HEK293 (cell line): Measurements from ENCODE around the gene SDHD.
A peak's percentile ranks its signal among the peaks of the same experiment; 100 is the strongest.

ENCODE experiments used
- BCL11A ChIP-seq: fragments of 450-650 bp; formaldehyde crosslinking; IDR thresholded peaks from 2 replicates; pipeline ENCODE4 v1.5.1; 2016; ENCODE audit warnings: low read depth, missing biosample characterization, missing genetic modification characterization
- HOXD13 ChIP-seq: sonication (generic); formaldehyde crosslinking; IDR thresholded peaks from 2 replicates; pipeline ENCODE4 v1.8.0; 2022; ENCODE audit warnings: missing genetic modification reagents, borderline replicate concordance
- IKZF3 ChIP-seq: fragments of 450-650 bp; IDR thresholded peaks from 2 replicates; pipeline ENCODE4 v1.5.0; 2018; ENCODE audit warnings: missing biosample characterization, mild to moderate bottlenecking, missing genetic modification characterization, moderate library complexity
- KLF1 ChIP-seq: fragments of 450-650 bp; formaldehyde crosslinking; IDR thresholded peaks from 2 replicates; pipeline ENCODE4 v1.5.1; 2016; ENCODE audit warnings: missing biosample characterization, missing genetic modification characterization
- KLF9 ChIP-seq: fragments of 450-650 bp; formaldehyde crosslinking; IDR thresholded peaks from 2 replicates; pipeline ENCODE4 v1.5.1; 2016; ENCODE audit warnings: missing biosample characterization, missing genetic modification characterization, low read depth
- MEIS1 ChIP-seq: sonication (generic); formaldehyde crosslinking; IDR thresholded peaks from 2 replicates; pipeline ENCODE4 v1.8.1; 2022; ENCODE audit warnings: missing genetic modification reagents, mild to moderate bottlenecking, borderline replicate concordance
- MYNN ChIP-seq: fragments of 450-650 bp; formaldehyde crosslinking; IDR thresholded peaks from 2 replicates; pipeline ENCODE4 v1.5.1; 2016; ENCODE audit warnings: missing biosample characterization, missing genetic modification characterization, borderline replicate concordance
- SP3 ChIP-seq: fragments of 450-650 bp; formaldehyde crosslinking; IDR thresholded peaks from 2 replicates; pipeline ENCODE4 v1.5.1; 2016; ENCODE audit warnings: missing biosample characterization, missing genetic modification characterization
- TCF7L2 ChIP-seq: IDR thresholded peaks from 2 replicates; pipeline ENCODE4 v1.6.1; 2011; ENCODE audit warnings: low read depth, mild to moderate bottlenecking, inconsistent platforms, low read length, moderate library complexity, borderline replicate concordance
- YY1 ChIP-seq: fragments of 450-650 bp; formaldehyde crosslinking; IDR thresholded peaks from 2 replicates; pipeline ENCODE4 v1.5.1; 2018; ENCODE audit warnings: missing biosample characterization, missing genetic modification characterization
- ZBTB48 ChIP-seq: fragments of 450-650 bp; formaldehyde crosslinking; IDR thresholded peaks from 2 replicates; pipeline ENCODE4 v1.5.1; 2016; ENCODE audit warnings: missing biosample characterization, missing genetic modification characterization
- ZBTB8A ChIP-seq: fragments of 450-650 bp; formaldehyde crosslinking; IDR thresholded peaks from 2 replicates; pipeline ENCODE4 v1.5.1; 2016; ENCODE audit warnings: missing biosample characterization, missing genetic modification characterization
- ZFP69B ChIP-seq: fragments of 450-650 bp; formaldehyde crosslinking; IDR thresholded peaks from 2 replicates; pipeline ENCODE4 v1.5.1; 2016; ENCODE audit warnings: missing biosample characterization, missing genetic modification characterization
- ZIC2 ChIP-seq: fragments of 450-650 bp; formaldehyde crosslinking; IDR thresholded peaks from 2 replicates; pipeline ENCODE4 v1.5.1; 2016; ENCODE audit warnings: missing biosample characterization, missing genetic modification characterization
- ZNF169 ChIP-seq: fragments of 450-650 bp; formaldehyde crosslinking; IDR thresholded peaks from 2 replicates; pipeline ENCODE4 v1.5.1; 2016; ENCODE audit warnings: missing biosample characterization, missing genetic modification characterization
- ZNF174 ChIP-seq: fragments of 450-650 bp; formaldehyde crosslinking; IDR thresholded peaks from 2 replicates; pipeline ENCODE4 v1.5.0; 2017; ENCODE audit warnings: missing biosample characterization, mild to moderate bottlenecking, missing genetic modification characterization
- ZNF184 ChIP-seq: fragments of 450-650 bp; IDR thresholded peaks from 2 replicates; pipeline ENCODE4 v1.5.1; 2018; ENCODE audit warnings: missing biosample characterization, mild to moderate bottlenecking, missing genetic modification characterization
- ZNF211 ChIP-seq: fragments of 450-650 bp; formaldehyde crosslinking; IDR thresholded peaks from 2 replicates; pipeline ENCODE4 v1.5.1; 2016; ENCODE audit warnings: low read depth, missing biosample characterization, missing genetic modification characterization
- ZNF23 ChIP-seq: fragments of 450-650 bp; formaldehyde crosslinking; IDR thresholded peaks from 2 replicates; pipeline ENCODE4 v1.5.1; 2016; ENCODE audit warnings: missing biosample characterization, missing genetic modification characterization, borderline replicate concordance
- ZNF239 ChIP-seq: fragments of 450-650 bp; formaldehyde crosslinking; IDR thresholded peaks from 2 replicates; pipeline ENCODE4 v1.5.1; 2016; ENCODE audit warnings: missing biosample characterization, missing genetic modification characterization
- ZNF341 ChIP-seq: fragments of 450-650 bp; formaldehyde crosslinking; IDR thresholded peaks from 2 replicates; pipeline ENCODE4; 2016; ENCODE audit warnings: low read depth, missing biosample characterization, missing genetic modification characterization
- ZNF350 ChIP-seq: fragments of 450-650 bp; formaldehyde crosslinking; IDR thresholded peaks from 2 replicates; pipeline ENCODE4 v1.5.0; 2017; ENCODE audit warnings: missing biosample characterization, mild to moderate bottlenecking, missing genetic modification characterization
- ZNF433 ChIP-seq: fragments of 450-650 bp; formaldehyde crosslinking; IDR thresholded peaks from 2 replicates; pipeline ENCODE4 v1.5.1; 2016; ENCODE audit warnings: missing biosample characterization, missing genetic modification characterization, low read depth
- ZNF529 ChIP-seq: fragments of 450-650 bp; formaldehyde crosslinking; IDR thresholded peaks from 2 replicates; pipeline ENCODE4 v1.5.1; 2017; ENCODE audit warnings: missing genetic modification characterization, missing biosample characterization; ENCODE audit not compliant: insufficient replicate concordance
- ZNF654 ChIP-seq: fragments of 450-650 bp; formaldehyde crosslinking; IDR thresholded peaks from 2 replicates; pipeline ENCODE4 v1.5.1; 2016; ENCODE audit warnings: low read depth, missing biosample characterization, missing genetic modification characterization
- ZNF658 ChIP-seq: fragments of 450-650 bp; formaldehyde crosslinking; IDR thresholded peaks from 2 replicates; pipeline ENCODE4; 2016; ENCODE audit warnings: missing biosample characterization, missing genetic modification characterization
- ZNF664 ChIP-seq: fragments of 450-650 bp; formaldehyde crosslinking; IDR thresholded peaks from 2 replicates; pipeline ENCODE4 v1.5.1; 2016; ENCODE audit warnings: missing biosample characterization, missing genetic modification characterization
- ZNF707 ChIP-seq: fragments of 450-650 bp; formaldehyde crosslinking; IDR thresholded peaks from 2 replicates; pipeline ENCODE4 v1.5.1; 2016; ENCODE audit warnings: missing biosample characterization, missing genetic modification characterization
- ZNF785 ChIP-seq: fragments of 450-650 bp; formaldehyde crosslinking; IDR thresholded peaks from 2 replicates; pipeline ENCODE4 v1.5.1; 2016; ENCODE audit warnings: missing biosample characterization, missing genetic modification characterization
- ZNF792 ChIP-seq: fragments of 450-650 bp; formaldehyde crosslinking; IDR thresholded peaks from 2 replicates; pipeline ENCODE4 v1.5.1; 2016; ENCODE audit warnings: missing biosample characterization, missing genetic modification characterization
- ZNF837 ChIP-seq: fragments of 450-650 bp; formaldehyde crosslinking; IDR thresholded peaks from 2 replicates; pipeline ENCODE4 v1.5.1; 2016; ENCODE audit warnings: missing biosample characterization, missing genetic modification characterization
- TF ChIP-seq, protein P1 (sequence below): fragments of 450-650 bp; formaldehyde crosslinking; IDR thresholded peaks from 2 replicates; pipeline ENCODE4 v1.5.1; 2016; ENCODE audit warnings: missing biosample characterization, missing genetic modification characterization, borderline replicate concordance
- TF ChIP-seq, protein P2 (sequence below): fragments of 450-650 bp; formaldehyde crosslinking; IDR thresholded peaks from 2 replicates; pipeline ENCODE4 v1.5.1; 2017; ENCODE audit warnings: missing biosample characterization, missing genetic modification characterization
- TF ChIP-seq, protein P3 (sequence below): fragments of 450-650 bp; formaldehyde crosslinking; IDR thresholded peaks from 2 replicates; pipeline ENCODE4 v1.5.0; 2017; ENCODE audit warnings: missing biosample characterization, missing genetic modification characterization, borderline replicate concordance

The SDHD gene

DNA sequence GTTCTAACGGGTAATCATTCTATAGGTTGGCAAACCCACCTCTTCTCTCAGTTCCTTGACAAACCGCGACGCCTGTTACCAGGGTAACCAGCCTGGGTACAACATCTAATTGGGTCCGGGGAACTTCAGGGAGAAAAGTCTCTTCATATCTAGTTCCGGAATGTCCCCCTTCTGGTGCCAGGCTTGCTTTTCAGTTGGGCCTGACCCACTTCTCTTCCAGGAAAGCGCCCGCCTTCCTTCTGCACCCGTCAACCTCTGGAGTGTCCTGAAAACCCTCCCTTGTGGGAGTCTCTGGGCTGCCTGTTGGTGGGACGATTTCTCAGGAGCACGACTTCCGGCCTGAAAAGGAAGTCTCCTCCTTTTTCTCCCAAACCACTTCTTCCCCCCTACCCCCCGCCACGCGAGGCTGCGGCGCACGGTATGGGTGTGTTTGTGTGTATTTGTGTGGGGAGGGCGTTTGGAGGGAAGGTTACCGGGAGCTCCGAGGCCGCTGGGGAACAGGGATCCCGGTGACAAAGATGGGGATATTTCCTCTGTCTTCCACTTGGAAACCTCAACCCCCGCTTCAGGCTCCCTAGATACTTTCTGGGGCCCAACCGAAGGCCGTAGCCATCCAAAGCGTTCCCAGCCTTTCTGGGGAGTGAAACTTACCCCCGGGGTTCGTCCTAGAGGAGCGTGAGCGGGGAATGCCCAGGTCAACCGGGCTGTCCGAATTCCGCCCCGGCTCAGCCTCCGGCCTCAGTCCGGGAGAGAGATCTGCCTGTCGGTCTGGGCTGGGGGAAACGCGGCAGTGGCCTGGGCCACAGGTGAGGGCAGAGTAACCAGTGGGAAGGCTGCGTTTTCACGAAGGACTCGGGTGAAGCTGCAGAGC is 12.5 kb upstream of the SDHD start, which contains the start of the genes NKAPD1 and PIH1D2 (continued):
- TF ChIP-seq MEIS1 (CRISPR knock-in tag) (no peak), ZNF837 (tag by site-specific recombination) (no peak), IKZF3 (peak; percentile 59), ZBTB48 (tag by site-specific recombination) (0 out of 2 replicates have a peak, but pooled peaks have one; percentile 13), ZNF707 (tag by site-specific recombination) (no peak), ZNF23 (tag by site-specific recombination) (no peak), MYNN (peak; percentile 72), KLF1 (tag by site-specific recombination) (0 out of 2 replicates have a peak, but pooled peaks have one; percentile 43), TCF7L2 (no peak), BCL11A (tag by site-specific recombination) (no peak), YY1 (peak; percentile 76; the same call in 1 of the 2 replicates), KLF9 (tag by site-specific recombination) (peak; percentile 35; the same call in 1 of the 2 replicates), ZNF184 (tag by site-specific recombination) (peak; percentile 87; the same call in 1 of the 2 replicates), ZNF654 (tag by site-specific recombination) (no peak), ZBTB8A (tag by site-specific recombination) (peak; percentile 45), SP3 (peak; percentile 71), ZNF169 (tag by site-specific recombination) (no peak), ZNF792 (tag by site-specific recombination) (no peak), ZNF658 (tag by site-specific recombination) (no peak), ZNF239 (tag by site-specific recombination) (no peak), ZNF341 (no peak), ZNF785 (tag by site-specific recombination) (no peak), ZNF529 (tag by site-specific recombination) (no peak), ZIC2 (peak; percentile 66), ZNF350 (tag by site-specific recombination) (no peak), HOXD13 (no peak), ZNF211 (tag by site-specific recombination) (no peak), ZNF433 (tag by site-specific recombination) (no peak), ZFP69B (tag by site-specific recombination) (no peak; the same call in 1 of the 2 replicates), ZNF664 (tag by site-specific recombination) (peak; percentile 50; the same call in 1 of the 2 replicates), ZNF174 (no peak)
- TF ChIP-seq, protein P1, sequence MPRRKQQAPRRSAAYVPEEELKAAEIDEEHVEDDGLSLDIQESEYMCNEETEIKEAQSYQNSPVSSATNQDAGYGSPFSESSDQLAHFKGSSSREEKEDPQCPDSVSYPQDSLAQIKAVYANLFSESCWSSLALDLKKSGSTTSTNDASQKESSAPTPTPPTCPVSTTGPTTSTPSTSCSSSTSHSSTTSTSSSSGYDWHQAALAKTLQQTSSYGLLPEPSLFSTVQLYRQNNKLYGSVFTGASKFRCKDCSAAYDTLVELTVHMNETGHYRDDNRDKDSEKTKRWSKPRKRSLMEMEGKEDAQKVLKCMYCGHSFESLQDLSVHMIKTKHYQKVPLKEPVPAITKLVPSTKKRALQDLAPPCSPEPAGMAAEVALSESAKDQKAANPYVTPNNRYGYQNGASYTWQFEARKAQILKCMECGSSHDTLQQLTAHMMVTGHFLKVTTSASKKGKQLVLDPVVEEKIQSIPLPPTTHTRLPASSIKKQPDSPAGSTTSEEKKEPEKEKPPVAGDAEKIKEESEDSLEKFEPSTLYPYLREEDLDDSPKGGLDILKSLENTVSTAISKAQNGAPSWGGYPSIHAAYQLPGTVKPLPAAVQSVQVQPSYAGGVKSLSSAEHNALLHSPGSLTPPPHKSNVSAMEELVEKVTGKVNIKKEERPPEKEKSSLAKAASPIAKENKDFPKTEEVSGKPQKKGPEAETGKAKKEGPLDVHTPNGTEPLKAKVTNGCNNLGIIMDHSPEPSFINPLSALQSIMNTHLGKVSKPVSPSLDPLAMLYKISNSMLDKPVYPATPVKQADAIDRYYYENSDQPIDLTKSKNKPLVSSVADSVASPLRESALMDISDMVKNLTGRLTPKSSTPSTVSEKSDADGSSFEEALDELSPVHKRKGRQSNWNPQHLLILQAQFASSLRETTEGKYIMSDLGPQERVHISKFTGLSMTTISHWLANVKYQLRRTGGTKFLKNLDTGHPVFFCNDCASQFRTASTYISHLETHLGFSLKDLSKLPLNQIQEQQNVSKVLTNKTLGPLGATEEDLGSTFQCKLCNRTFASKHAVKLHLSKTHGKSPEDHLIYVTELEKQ (tag by site-specific recombination): 0 out of 2 replicates have a peak, but pooled peaks have one; percentile 25
- TF ChIP-seq, protein P2, sequence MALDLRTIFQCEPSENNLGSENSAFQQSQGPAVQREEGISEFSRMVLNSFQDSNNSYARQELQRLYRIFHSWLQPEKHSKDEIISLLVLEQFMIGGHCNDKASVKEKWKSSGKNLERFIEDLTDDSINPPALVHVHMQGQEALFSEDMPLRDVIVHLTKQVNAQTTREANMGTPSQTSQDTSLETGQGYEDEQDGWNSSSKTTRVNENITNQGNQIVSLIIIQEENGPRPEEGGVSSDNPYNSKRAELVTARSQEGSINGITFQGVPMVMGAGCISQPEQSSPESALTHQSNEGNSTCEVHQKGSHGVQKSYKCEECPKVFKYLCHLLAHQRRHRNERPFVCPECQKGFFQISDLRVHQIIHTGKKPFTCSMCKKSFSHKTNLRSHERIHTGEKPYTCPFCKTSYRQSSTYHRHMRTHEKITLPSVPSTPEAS (tag by site-specific recombination): 0 out of 2 replicates have a peak, but pooled peaks have one; percentile 27
- TF ChIP-seq, protein P3, sequence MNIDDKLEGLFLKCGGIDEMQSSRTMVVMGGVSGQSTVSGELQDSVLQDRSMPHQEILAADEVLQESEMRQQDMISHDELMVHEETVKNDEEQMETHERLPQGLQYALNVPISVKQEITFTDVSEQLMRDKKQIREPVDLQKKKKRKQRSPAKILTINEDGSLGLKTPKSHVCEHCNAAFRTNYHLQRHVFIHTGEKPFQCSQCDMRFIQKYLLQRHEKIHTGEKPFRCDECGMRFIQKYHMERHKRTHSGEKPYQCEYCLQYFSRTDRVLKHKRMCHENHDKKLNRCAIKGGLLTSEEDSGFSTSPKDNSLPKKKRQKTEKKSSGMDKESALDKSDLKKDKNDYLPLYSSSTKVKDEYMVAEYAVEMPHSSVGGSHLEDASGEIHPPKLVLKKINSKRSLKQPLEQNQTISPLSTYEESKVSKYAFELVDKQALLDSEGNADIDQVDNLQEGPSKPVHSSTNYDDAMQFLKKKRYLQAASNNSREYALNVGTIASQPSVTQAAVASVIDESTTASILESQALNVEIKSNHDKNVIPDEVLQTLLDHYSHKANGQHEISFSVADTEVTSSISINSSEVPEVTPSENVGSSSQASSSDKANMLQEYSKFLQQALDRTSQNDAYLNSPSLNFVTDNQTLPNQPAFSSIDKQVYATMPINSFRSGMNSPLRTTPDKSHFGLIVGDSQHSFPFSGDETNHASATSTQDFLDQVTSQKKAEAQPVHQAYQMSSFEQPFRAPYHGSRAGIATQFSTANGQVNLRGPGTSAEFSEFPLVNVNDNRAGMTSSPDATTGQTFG (tag by site-specific recombination): no peak
